IMR-90 (cell line): ENCODE results near the gene KIF3A. TPM values are rescaled to one million over a fixed set of nuclear protein-coding genes. Genes with fewer than 3 reads are reported as not detected.

Source experiments
- ATAC-seq: fragments of 200-7000 bp; cut with Tn5 transposase; 2 replicates; pipeline ENCODE4 v1.9.1; 2020; ENCODE audit warnings: low read depth, mild to moderate bottlenecking, moderate library complexity
- BruUV-seq: library from RNA; stranded (reverse); fragments of 400-500 nt; replicated peaks from 2 replicates; lab custom pipeline; 2021; lab: Mats Ljungman, UMichigan
- CTCF ChIA-PET: fragments of 300-600 bp; formaldehyde crosslinking; extraction: SDS; loops from one replicate; lab custom pipeline; 2021; ENCODE audit warnings: antibody characterized with exemption; lab: Yijun Ruan, JAX
- POLR2A ChIA-PET: fragments of 300-600 bp; sonication (Branson Sonifier 250); formaldehyde crosslinking; loops from one replicate; lab custom pipeline; 2022; ENCODE audit warnings: antibody characterized with exemption; ENCODE audit not compliant: unreplicated experiment; lab: Charles Lee
- DNase-seq: peaks from one replicate; pipeline ENCODE4 v3.0.0; 2013
- H2AFZ ChIP-seq: replicated peaks from 2 replicates; pipeline ENCODE3; 2013; ENCODE audit warnings: low read length, mild to moderate bottlenecking; ENCODE audit not compliant: poor library complexity
- H2AK5ac ChIP-seq: 2 replicates; pipeline ENCODE4 v1.6.1; 2013; ENCODE audit warnings: low read depth, low read length, inconsistent platforms
- H2AK9ac ChIP-seq: replicated peaks from 2 replicates; pipeline ENCODE3; 2013; ENCODE audit warnings: mild to moderate bottlenecking, low read depth, low read length, moderate library complexity; ENCODE audit not compliant: poor library complexity
- H2BK120ac ChIP-seq: 2 replicates; pipeline ENCODE4 v1.6.1; 2013; ENCODE audit warnings: low read depth, low read length, inconsistent platforms
- H2BK15ac ChIP-seq: 3 replicates; pipeline ENCODE4 v1.6.1; 2013; ENCODE audit warnings: low read depth, low read length, inconsistent platforms
- H2BK20ac ChIP-seq: 2 replicates; pipeline ENCODE4 v1.6.1; 2013; ENCODE audit warnings: low read depth, mild to moderate bottlenecking, inconsistent platforms, low read length, moderate library complexity
- H2BK5ac ChIP-seq: 2 replicates; pipeline ENCODE4 v1.6.1; 2013; ENCODE audit warnings: mild to moderate bottlenecking, low read depth, low read length, inconsistent platforms; ENCODE audit not compliant: poor library complexity, severe bottlenecking
- H3K14ac ChIP-seq: replicated peaks from 2 replicates; pipeline ENCODE4 v1.6.1; 2013; ENCODE audit warnings: low read depth, low read length, inconsistent platforms
- H3K18ac ChIP-seq: 2 replicates; pipeline ENCODE4 v1.6.1; 2013; ENCODE audit warnings: low read depth, low read length, control low read depth
- H3K23ac ChIP-seq: 2 replicates; pipeline ENCODE4 v1.6.1; 2013; ENCODE audit warnings: low read depth, low read length, inconsistent platforms
- H3K27ac ChIP-seq: 2 replicates; pipeline ENCODE4 v1.5.1; 2013; ENCODE audit warnings: mild to moderate bottlenecking, control low read depth, low read length; ENCODE audit not compliant: insufficient read depth
- H3K27me3 ChIP-seq: 2 replicates; pipeline ENCODE4 v1.6.1; 2013; ENCODE audit warnings: low read length; ENCODE audit not compliant: control insufficient read depth, insufficient read depth
- H3K36me3 ChIP-seq: 2 replicates; pipeline ENCODE4 v1.6.1; 2013; ENCODE audit warnings: low read length, mixed read lengths; ENCODE audit not compliant: control insufficient read depth, insufficient read depth
- H3K4ac ChIP-seq: 2 replicates; pipeline ENCODE4 v1.6.1; 2013; ENCODE audit warnings: low read depth, low read length, inconsistent platforms
- H3K4me1 ChIP-seq: 2 replicates; pipeline ENCODE4 v1.6.1; 2013; ENCODE audit warnings: low read length, mixed read lengths; ENCODE audit not compliant: control insufficient read depth, insufficient read depth
- H3K4me2 ChIP-seq: 2 replicates; pipeline ENCODE4 v1.6.1; 2013; ENCODE audit warnings: low read depth, mild to moderate bottlenecking, control low read depth, low read length, moderate library complexity
- H3K4me3 ChIP-seq: 2 replicates; pipeline ENCODE4 v1.5.1; 2013; ENCODE audit warnings: low read depth, mild to moderate bottlenecking, control low read depth, low read length, moderate library complexity; ENCODE audit not compliant: insufficient read depth
- H3K56ac ChIP-seq: 2 replicates; pipeline ENCODE4 v1.6.1; 2013; ENCODE audit warnings: low read length, inconsistent platforms; ENCODE audit not compliant: insufficient read depth; ENCODE audit errors: extremely low read depth
- H3K79me1 ChIP-seq, 2 experiments: 2 replicates each; pipeline ENCODE4 v1.6.1; 2013; ENCODE audit warnings: low read length in 2 of 2, inconsistent platforms in 1 of 2, low read depth in 1 of 2
- H3K9ac ChIP-seq: 2 replicates; pipeline ENCODE4 v1.6.1; 2013; ENCODE audit warnings: low read depth, low read length, control low read depth
- H3K9me1 ChIP-seq: 2 replicates; pipeline ENCODE4 v1.6.1; 2013; ENCODE audit warnings: low read length, inconsistent platforms; ENCODE audit not compliant: insufficient read depth
- H3K9me3 ChIP-seq: 2 replicates; pipeline ENCODE4 v1.6.1; 2013; ENCODE audit warnings: low read length; ENCODE audit not compliant: control insufficient read depth, insufficient read depth
- H4K20me1 ChIP-seq: 2 replicates; pipeline ENCODE4 v1.6.1; 2013; ENCODE audit warnings: low read length, inconsistent platforms; ENCODE audit not compliant: insufficient read depth
- H4K5ac ChIP-seq: 2 replicates; pipeline ENCODE4 v1.6.1; 2013; ENCODE audit warnings: mild to moderate bottlenecking, low read depth, low read length, control low read depth
- H4K8ac ChIP-seq, 2 experiments: 2 replicates each; pipeline ENCODE4 v1.6.1; 2013; ENCODE audit warnings: low read depth in 2 of 2, low read length in 2 of 2, control low read depth in 1 of 2, inconsistent platforms in 1 of 2
- H4K91ac ChIP-seq: 2 replicates; pipeline ENCODE4 v1.6.1; 2013; ENCODE audit warnings: low read depth, low read length, inconsistent platforms; ENCODE audit not compliant: insufficient read depth
- BHLHE40 ChIP-seq: fragments of 150-350 bp; IDR thresholded peaks from 2 replicates; pipeline ENCODE4 v1.6.1; 2016; ENCODE audit warnings: mild to moderate bottlenecking, low read depth, low read length
- CEBPB ChIP-seq: IDR thresholded peaks from 2 replicates; pipeline ENCODE4 v1.6.1; 2012; ENCODE audit warnings: low read depth, low read length, improper control_type of control experiment
- CHD1 ChIP-seq: IDR thresholded peaks from 2 replicates; pipeline ENCODE4 v1.6.1; 2012; ENCODE audit warnings: low read depth, low read length, improper control_type of control experiment
- FOS ChIP-seq: fragments of 150-350 bp; IDR thresholded peaks from 2 replicates; pipeline ENCODE4 v1.6.1; 2016; ENCODE audit warnings: low read depth, low read length
- MAFK ChIP-seq: IDR thresholded peaks from 2 replicates; pipeline ENCODE4 v1.6.1; 2012; ENCODE audit warnings: low read depth, low read length, improper control_type of control experiment
- MAZ ChIP-seq: IDR thresholded peaks from 2 replicates; pipeline ENCODE4 v1.6.1; 2012; ENCODE audit warnings: low read depth, mild to moderate bottlenecking, low read length, improper control_type of control experiment, moderate library complexity, borderline replicate concordance
- MXI1 ChIP-seq: IDR thresholded peaks from 2 replicates; pipeline ENCODE4 v1.6.1; 2012; ENCODE audit warnings: low read depth, mild to moderate bottlenecking, low read length, moderate library complexity, borderline replicate concordance
- NFE2L2 ChIP-seq: fragments of 150-350 bp; IDR thresholded peaks from 2 replicates; pipeline ENCODE4 v1.6.1; 2016; ENCODE audit warnings: low read depth, mild to moderate bottlenecking, low read length
- POLR2A ChIP-seq: IDR thresholded peaks from 2 replicates; pipeline ENCODE4 v1.6.1; 2012; ENCODE audit warnings: mild to moderate bottlenecking, low read depth, low read length
- RAD21 ChIP-seq: IDR thresholded peaks from 2 replicates; pipeline ENCODE4 v1.6.1; 2012; ENCODE audit warnings: low read length, improper control_type of control experiment
- RCOR1 ChIP-seq: IDR thresholded peaks from 2 replicates; pipeline ENCODE4 v1.6.1; 2012; ENCODE audit warnings: mild to moderate bottlenecking, low read length, improper control_type of control experiment; ENCODE audit not compliant: insufficient replicate concordance
- RFX5 ChIP-seq: IDR thresholded peaks from 2 replicates; pipeline ENCODE4 v1.8.0; 2012; ENCODE audit warnings: low read depth, mild to moderate bottlenecking, low read length, moderate library complexity
- WGBS, 2 experiments: methylation state at CpG; one replicate each; pipeline versions ENCODE4 v1.1.5 to v1.1.7; 2013; ENCODE audit warnings: missing lambda C conversion rate in 2 of 2; ENCODE audit not compliant: insufficient read length in 1 of 2; ENCODE audit errors: extremely low coverage in 2 of 2; 5-methylcytosine and 5-hydroxymethylcytosine counted together
- dilution Hi-C: fragments of 300-500 bp; cut with HindIII; formaldehyde crosslinking; loops from one replicate; pipeline ENCODE4 v1.14.3; 2018; ENCODE audit warnings: low sequenced_read_pairs; ENCODE audit not compliant: unreplicated experiment
- in situ Hi-C: fragments of 300-500 bp; cut with MboI; formaldehyde crosslinking; loops from 3 replicates; pipeline ENCODE4 v1.14.3; 2019; ENCODE audit warnings: low sequenced_read_pairs, inconsistent platforms, mixed read lengths
- intact Hi-C: fragments of 100-400 bp; cut with micrococcal nuclease; formaldehyde crosslinking; loops from 2 replicates; pipeline ENCODE4 v1.10.0; 2022
- polyA plus RNA-seq, 3 experiments: library from polyadenylated mRNA; depleted of rRNA; stranded (reverse); fragments of >200 nt; gene quantifications; 2 replicates each; pipeline ENCODE4 v1.2.3, GENCODE V29; 2012; ENCODE audit warnings: low replicate concordance in 1 of 3
- total RNA-seq: library from RNA; depleted of rRNA; stranded (reverse); fragments of >200 nt; gene quantifications from 2 replicates; pipeline ENCODE4 v1.2.3, GENCODE V29; 2012
- TF ChIP-seq, protein P1 (sequence below): fragments of 150-350 bp; IDR thresholded peaks from 2 replicates; pipeline ENCODE4 v1.6.1; 2016; ENCODE audit warnings: low read depth, mild to moderate bottlenecking, low read length, moderate library complexity, borderline replicate concordance
- TF ChIP-seq, protein P2 (sequence below): fragments of 150-350 bp; IDR thresholded peaks from 2 replicates; pipeline ENCODE4 v1.6.1; 2017; ENCODE audit warnings: mild to moderate bottlenecking, antibody characterized with exemption, low read length, low read depth
- TF ChIP-seq, protein P3 (sequence below): conservative IDR thresholded peaks from 2 replicates; pipeline ENCODE4 v1.5.1; 2012; ENCODE audit warnings: mild to moderate bottlenecking, low read depth, low read length, improper control_type of control experiment

KIF3A gene
- total and polyA plus RNA-seq, 2 of the 4 experiments (the other 2 are of a cell fraction), result 4.3 to 4.5 TPM

DNA sequence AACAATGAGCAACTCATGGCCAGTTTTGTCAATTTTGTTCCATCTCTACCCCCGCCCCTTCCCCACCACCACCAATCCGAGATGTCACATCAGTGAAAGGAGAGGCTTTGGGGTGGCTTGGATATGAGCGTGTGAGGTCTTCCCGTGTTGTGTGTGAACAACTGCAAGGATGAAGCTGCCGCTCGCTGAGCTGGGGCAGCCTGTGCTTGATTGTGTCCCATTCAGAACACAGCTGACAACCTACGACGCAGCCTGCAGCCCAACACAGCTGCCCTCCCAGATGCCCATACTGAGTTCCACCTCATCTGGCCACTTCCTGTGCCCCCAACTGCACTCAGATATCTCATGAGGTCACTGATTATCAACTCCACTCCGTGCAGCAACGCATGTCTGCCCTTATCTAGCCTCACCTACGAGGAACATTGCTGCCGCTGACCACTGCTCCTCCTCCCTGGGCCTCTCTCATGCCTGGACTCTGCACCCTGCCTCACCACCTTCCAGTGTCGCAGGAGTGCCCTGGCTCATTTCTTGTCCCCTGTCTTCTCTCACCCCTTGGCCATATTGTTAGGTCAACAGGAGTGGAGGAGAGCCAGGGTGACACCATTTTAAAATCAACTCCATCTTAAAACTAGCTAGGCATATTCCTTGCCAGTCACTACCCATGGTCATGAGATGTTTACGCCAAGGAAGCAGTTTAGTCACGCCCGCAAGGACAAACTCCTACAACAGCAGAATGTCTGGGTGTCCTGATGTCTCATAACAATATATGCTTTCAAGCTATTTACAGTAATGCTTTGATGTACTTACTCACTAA lies 70.8 kb downstream of the KIF3A start:
- H3K23ac ChIP-seq, result no peak overlapping the region
- H3K9me3 ChIP-seq, result no peaks in the 10 kb centered on the region
- H2BK20ac ChIP-seq, result no peak overlapping the region
- H3K4me1 ChIP-seq, result peaks cover 3% of the 10 kb centered on the region; the same call in 1 of the 2 replicates
- no peak for ATAC-seq
- DNase-seq, result no peak
- no peaks in the 10 kb centered on the region for H4K20me1 ChIP-seq
- no peak overlapping the region for H3K4me2 ChIP-seq
- no peak overlapping the region for H2BK5ac ChIP-seq
- H3K56ac ChIP-seq, result no peak overlapping the region
- POLR2A ChIA-PET, result no interaction called here
- H3K4ac ChIP-seq, result no peak overlapping the region
- H2AK9ac ChIP-seq, result no peak overlapping the region
- H2AFZ ChIP-seq, result peak overlapping the region; percentile 5
- no peak overlapping the region for H2BK15ac ChIP-seq
- H3K18ac ChIP-seq, result no peak overlapping the region
- no peaks in the 10 kb centered on the region for H3K79me1 ChIP-seq
- no peaks in the 10 kb centered on the region for H3K36me3 ChIP-seq
- H3K4me3 ChIP-seq, result no peak overlapping the region
- no peak overlapping the region for H4K5ac ChIP-seq
- in situ Hi-C loops, result no loop called here
- no peak overlapping the region for H2AK5ac ChIP-seq
- no peak overlapping the region for H2BK120ac ChIP-seq
- no peaks in the 10 kb centered on the region for H3K27me3 ChIP-seq
- no peak overlapping the region for H3K27ac ChIP-seq
- BruUV-seq, result no TSS peak
- WGBS, 2 experiments, result 100% methylated on average over 6 of the region's 16 CpGs; no CpG with 5 or more reads in 1 of the 2 experiments
- H3K9ac ChIP-seq, result no peak overlapping the region
- H3K14ac ChIP-seq, result no peak overlapping the region
- dilution Hi-C loops, result no loop called here
- CTCF ChIA-PET, result no interaction called here
- no peak overlapping the region for H4K8ac ChIP-seq
- H4K91ac ChIP-seq, result no peak overlapping the region
- intact Hi-C loops, result no loop called here
- H3K9me1 ChIP-seq, result no peaks in the 10 kb centered on the region
- TF ChIP-seq CHD1 (no peak), NFE2L2 (no peak), POLR2A (no peak), MAZ (no peak), CEBPB (no peak), RFX5 (no peak), FOS (no peak), BHLHE40 (no peak), MAFK (no peak), MXI1 (no peak), RCOR1 (no peak), RAD21 (no peak)
- TF ChIP-seq, protein P1, sequence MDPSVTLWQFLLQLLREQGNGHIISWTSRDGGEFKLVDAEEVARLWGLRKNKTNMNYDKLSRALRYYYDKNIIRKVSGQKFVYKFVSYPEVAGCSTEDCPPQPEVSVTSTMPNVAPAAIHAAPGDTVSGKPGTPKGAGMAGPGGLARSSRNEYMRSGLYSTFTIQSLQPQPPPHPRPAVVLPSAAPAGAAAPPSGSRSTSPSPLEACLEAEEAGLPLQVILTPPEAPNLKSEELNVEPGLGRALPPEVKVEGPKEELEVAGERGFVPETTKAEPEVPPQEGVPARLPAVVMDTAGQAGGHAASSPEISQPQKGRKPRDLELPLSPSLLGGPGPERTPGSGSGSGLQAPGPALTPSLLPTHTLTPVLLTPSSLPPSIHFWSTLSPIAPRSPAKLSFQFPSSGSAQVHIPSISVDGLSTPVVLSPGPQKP, result no peak
- TF ChIP-seq, protein P2, sequence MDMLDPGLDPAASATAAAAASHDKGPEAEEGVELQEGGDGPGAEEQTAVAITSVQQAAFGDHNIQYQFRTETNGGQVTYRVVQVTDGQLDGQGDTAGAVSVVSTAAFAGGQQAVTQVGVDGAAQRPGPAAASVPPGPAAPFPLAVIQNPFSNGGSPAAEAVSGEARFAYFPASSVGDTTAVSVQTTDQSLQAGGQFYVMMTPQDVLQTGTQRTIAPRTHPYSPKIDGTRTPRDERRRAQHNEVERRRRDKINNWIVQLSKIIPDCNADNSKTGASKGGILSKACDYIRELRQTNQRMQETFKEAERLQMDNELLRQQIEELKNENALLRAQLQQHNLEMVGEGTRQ, result no peak
- TF ChIP-seq, protein P3, sequence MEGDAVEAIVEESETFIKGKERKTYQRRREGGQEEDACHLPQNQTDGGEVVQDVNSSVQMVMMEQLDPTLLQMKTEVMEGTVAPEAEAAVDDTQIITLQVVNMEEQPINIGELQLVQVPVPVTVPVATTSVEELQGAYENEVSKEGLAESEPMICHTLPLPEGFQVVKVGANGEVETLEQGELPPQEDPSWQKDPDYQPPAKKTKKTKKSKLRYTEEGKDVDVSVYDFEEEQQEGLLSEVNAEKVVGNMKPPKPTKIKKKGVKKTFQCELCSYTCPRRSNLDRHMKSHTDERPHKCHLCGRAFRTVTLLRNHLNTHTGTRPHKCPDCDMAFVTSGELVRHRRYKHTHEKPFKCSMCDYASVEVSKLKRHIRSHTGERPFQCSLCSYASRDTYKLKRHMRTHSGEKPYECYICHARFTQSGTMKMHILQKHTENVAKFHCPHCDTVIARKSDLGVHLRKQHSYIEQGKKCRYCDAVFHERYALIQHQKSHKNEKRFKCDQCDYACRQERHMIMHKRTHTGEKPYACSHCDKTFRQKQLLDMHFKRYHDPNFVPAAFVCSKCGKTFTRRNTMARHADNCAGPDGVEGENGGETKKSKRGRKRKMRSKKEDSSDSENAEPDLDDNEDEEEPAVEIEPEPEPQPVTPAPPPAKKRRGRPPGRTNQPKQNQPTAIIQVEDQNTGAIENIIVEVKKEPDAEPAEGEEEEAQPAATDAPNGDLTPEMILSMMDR, result no peak
